HFFc6 (cell line): ENCODE measurements around the gene TRIM66. TPM values are rescaled to one million over a fixed set of nuclear protein-coding genes. Genes with fewer than 3 reads are reported as not detected.

Source experiments
- DNase-seq: peaks from one replicate; pipeline ENCODE4 v3.0.0-alpha.2; 2018
- H3K27ac Mint-ChIP-seq: 2 replicates; pipeline ENCODE4 v1.8.0; 2020; ENCODE audit warnings: mild to moderate bottlenecking, mixed read lengths
- H3K27me3 Mint-ChIP-seq: 2 replicates; pipeline ENCODE4 v1.8.0; 2021; ENCODE audit warnings: mild to moderate bottlenecking, moderate library complexity, mixed read lengths; ENCODE audit not compliant: insufficient read depth
- H3K36me3 Mint-ChIP-seq: 2 replicates; pipeline ENCODE4 v1.8.0; 2021; ENCODE audit warnings: low read depth, mixed read lengths
- H3K4me1 Mint-ChIP-seq: 2 replicates; pipeline ENCODE4 v1.8.0; 2020; ENCODE audit warnings: low read depth, mixed read lengths
- H3K4me3 Mint-ChIP-seq: 2 replicates; pipeline ENCODE4 v1.8.0; 2020; ENCODE audit warnings: mild to moderate bottlenecking, moderate library complexity, mixed read lengths
- H3K9me3 Mint-ChIP-seq: 2 replicates; pipeline ENCODE4 v1.8.0; 2020; ENCODE audit warnings: mild to moderate bottlenecking, mixed read lengths
- total RNA-seq, 6 experiments: library from RNA; stranded (reverse); fragmentation: NEBNext Ultra II Directional; extraction: Animal tissue kit (Norgen Biotek cat#: 25700); gene quantifications; 2 replicates in 1 of 6; 3 replicates in 5 of 6; pipeline ENCODE4 v1.2.3, GENCODE V29; 2021
- TF ChIP-seq, protein P1 (sequence below): fragments of 200-600 bp; sonication (generic); IDR thresholded peaks from 2 replicates; pipeline ENCODE4 v1.5.0; 2021; ENCODE audit warnings: antibody characterized with exemption, mild to moderate bottlenecking

Gene TRIM66
- total RNA-seq, 6 experiments from 2014 or later = 4.5 to 6.9 (median 5.6) TPM

DNA sequence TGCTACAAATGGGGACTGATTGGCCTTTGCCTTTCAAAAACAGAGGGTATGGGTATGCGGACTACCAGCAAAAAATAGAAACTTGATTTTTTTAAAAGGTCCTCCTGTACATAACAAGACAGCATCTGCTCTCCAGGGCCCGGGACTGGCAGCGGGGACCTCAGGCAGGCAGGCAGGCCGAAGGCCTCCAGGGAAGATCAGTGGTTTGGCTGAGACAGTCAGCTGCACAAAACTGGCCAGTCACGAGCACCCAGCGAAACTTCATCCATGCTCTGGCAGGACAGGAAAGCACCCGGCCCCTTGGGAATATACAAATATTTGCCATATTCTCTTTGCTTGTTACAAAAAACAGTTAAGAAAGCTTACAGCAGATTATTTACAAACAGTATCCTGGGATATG is 11.1 kb upstream of the TRIM66 start:
- Mint-ChIP-seq H3K9me3 (no peaks in the 10 kb centered on the region; the same call in 1 of the 2 replicates), H3K36me3 (peaks cover 86% of the 10 kb centered on the region), H3K27me3 (peaks cover 21% of the 10 kb centered on the region), H3K4me3 (no peak overlapping the region; the same call in 1 of the 2 replicates), H3K4me1 (peaks cover 27% of the 10 kb centered on the region), H3K27ac (peak overlapping the region; percentile 11)
- no peak for DNase-seq
- TF ChIP-seq, protein P1, sequence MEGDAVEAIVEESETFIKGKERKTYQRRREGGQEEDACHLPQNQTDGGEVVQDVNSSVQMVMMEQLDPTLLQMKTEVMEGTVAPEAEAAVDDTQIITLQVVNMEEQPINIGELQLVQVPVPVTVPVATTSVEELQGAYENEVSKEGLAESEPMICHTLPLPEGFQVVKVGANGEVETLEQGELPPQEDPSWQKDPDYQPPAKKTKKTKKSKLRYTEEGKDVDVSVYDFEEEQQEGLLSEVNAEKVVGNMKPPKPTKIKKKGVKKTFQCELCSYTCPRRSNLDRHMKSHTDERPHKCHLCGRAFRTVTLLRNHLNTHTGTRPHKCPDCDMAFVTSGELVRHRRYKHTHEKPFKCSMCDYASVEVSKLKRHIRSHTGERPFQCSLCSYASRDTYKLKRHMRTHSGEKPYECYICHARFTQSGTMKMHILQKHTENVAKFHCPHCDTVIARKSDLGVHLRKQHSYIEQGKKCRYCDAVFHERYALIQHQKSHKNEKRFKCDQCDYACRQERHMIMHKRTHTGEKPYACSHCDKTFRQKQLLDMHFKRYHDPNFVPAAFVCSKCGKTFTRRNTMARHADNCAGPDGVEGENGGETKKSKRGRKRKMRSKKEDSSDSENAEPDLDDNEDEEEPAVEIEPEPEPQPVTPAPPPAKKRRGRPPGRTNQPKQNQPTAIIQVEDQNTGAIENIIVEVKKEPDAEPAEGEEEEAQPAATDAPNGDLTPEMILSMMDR = no peak

DNA sequence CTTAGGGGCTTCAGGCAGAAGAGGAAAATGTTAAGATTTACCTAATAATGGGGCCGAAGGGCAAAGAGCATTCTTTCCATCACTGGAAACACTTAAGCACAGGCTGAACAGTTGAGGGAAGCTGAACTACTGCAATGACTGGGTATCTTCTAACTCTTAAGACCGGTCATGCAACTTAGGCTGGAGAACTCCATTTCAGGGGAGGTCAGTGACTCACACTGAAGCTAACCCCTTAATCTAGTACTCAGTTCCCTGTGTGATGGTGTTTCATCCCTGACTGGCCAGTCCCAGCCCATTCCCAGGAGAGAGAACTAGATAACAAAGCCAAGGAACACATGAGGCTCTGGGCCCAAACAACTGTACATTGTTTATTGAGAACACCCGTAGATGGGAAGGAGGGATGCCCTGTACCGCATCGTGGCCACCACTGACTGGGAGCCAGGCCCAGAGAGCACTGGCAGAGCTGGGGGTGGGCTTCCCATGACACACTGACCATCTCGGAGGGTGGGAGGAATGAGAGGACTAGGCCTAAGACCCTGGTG is 10.6 kb upstream of the TRIM66 start:
- Mint-ChIP-seq H3K27me3 (peaks cover 24% of the 10 kb centered on the region), H3K36me3 (peaks cover 82% of the 10 kb centered on the region), H3K4me3 (no peak overlapping the region), H3K27ac (peak overlapping the region; percentile 11), H3K9me3 (no peaks in the 10 kb centered on the region; the same call in 1 of the 2 replicates), H3K4me1 (peaks cover 30% of the 10 kb centered on the region)
- DNase-seq = no peak
- TF ChIP-seq, protein P1 = no peak

DNA sequence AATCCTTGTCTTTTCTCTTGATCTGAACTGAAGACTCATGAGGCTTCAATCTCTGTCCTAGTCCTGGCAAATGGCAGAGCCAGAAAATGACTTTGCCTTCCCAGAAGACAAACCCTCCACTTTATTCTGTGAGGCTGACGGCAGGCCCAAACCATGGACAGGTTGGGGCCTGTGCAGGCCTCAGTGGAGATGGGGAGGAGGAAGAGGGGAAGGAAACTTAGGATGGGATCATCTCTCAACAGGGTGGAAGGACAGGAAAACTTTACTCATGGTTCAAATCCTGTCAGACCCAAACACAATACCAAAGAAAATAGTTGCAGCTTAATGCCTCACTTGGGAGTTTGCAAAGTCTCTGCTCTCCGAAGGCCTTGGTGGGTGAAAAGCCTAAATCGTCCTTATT is 10.0 kb upstream of the TRIM66 start:
- Mint-ChIP-seq H3K4me1 (peaks cover 36% of the 10 kb centered on the region), H3K27ac (no peak overlapping the region; the same call in 1 of the 2 replicates), H3K4me3 (no peak overlapping the region), H3K9me3 (no peaks in the 10 kb centered on the region; the same call in 1 of the 2 replicates), H3K27me3 (peaks cover 28% of the 10 kb centered on the region), H3K36me3 (peaks cover 77% of the 10 kb centered on the region)
- no peak for DNase-seq
- TF ChIP-seq, protein P1 = no peak

DNA sequence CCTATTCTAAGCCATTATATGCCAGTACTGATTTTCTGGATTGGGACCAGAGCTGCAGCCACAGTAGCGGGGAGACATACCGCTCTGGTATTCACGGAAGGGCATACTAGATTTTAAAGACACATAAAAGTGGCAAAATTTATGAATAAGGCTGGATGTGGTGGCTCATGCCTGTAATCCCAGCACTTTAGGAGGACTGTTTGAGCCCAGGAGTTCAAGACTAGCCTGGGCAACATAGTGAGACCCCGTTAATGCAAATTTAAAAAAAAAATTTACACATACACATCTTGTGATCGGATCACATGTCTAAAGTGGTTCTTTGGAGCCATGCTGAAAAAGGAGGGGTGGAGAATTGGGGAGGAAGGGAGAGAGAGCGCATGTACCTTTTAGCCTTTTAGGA is 9.1 kb upstream of the TRIM66 start:
- H3K27me3 Mint-ChIP-seq = peaks cover 28% of the 10 kb centered on the region
- H3K4me1 Mint-ChIP-seq = peaks cover 44% of the 10 kb centered on the region
- H3K27ac Mint-ChIP-seq = peak overlapping the region; percentile 3
- TF ChIP-seq, protein P1 = no peak
- no peak overlapping the region for H3K4me3 Mint-ChIP-seq
- H3K36me3 Mint-ChIP-seq = peaks cover 73% of the 10 kb centered on the region
- no peak for DNase-seq
- no peaks in the 10 kb centered on the region; the same call in 1 of the 2 replicates for H3K9me3 Mint-ChIP-seq

DNA sequence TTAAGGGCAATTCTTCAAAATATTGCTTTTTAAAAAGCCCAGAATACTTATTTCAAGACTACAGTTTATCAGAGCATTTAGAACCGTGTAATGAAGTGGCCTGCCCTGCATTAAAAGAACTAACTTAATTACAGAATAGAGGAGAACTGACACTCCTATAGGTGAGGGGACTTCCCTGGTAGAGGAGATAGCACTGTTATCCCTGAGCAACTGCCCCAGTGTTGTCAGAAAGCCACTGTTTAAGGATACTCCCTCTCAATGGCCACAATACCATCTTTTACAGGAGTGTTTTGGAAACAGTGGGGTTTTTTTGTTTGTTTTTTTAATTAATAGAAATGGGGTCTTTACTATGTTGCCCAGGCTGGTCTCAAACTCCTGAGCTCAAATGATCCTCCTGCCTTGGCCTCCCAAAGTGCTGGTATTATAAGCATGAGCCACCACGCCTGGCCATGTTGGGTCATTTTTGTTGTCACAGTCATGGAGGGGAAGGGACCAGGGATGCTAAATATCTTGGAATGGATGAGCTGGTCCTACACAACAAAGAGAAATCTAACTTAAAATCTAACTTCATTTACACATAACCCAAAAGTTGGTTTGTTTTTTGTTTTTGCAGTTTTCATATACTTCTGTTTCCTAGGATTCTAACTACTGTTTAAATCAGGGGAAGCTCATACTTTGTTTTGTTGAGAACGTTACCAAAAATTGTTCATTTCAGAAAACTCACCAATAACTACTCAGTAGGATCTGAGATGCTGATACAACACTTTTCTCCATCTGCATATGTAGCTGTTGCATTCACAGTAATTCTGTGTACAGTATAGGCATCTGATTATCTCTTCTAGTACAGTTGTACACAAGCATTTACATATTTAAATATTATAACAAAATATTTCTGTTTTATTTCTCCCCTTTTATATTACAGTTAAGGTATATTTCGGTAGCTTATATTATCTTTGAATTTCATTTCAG is 8.2 kb upstream of the TRIM66 start:
- TF ChIP-seq, protein P1 = no peak

More for the DNA sequence above, 8.2 kb upstream of the TRIM66 start:
- Mint-ChIP-seq H3K27me3 (peaks cover 28% of the 10 kb centered on the region), H3K36me3 (peaks cover 70% of the 10 kb centered on the region), H3K4me1 (peaks cover 52% of the 10 kb centered on the region), H3K27ac (peak overlapping the region; percentile 89), H3K9me3 (no peaks in the 10 kb centered on the region; the same call in 1 of the 2 replicates), H3K4me3 (no peak overlapping the region; the same call in 1 of the 2 replicates)
- DNase-seq = no peak
